ENCODE data around the gene CD302. TPM values are rescaled to one million over a fixed set of nuclear protein-coding genes. Genes with fewer than 3 reads are reported as not detected.

Gene CD302
- total and polyA plus RNA-seq, 2 of the 8 experiments (the other 6 are each of a cell fraction or from before 2014, with no cell fraction given), result 0.76 to 0.79 TPM

DNA sequence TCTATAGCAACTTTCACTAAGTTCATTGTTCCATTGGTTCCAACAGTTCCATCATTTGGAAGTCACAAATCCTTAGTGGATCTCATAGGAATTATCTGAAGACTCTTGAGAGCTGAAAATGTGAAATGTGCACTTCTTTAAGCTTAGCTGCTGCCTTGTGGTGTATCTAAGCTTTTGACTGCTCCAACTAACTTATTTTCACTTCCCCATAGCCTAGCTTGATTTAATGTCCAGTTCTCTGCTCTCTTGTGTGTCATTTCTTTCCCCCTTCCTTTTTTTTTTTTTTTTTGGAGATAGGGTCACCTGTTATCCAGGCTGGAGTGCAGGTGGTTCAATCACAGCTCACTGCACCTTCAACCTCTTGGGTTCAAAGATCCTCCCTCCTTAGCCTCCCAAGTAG, 34.9 kb upstream of the CD302 start:
- Histone ChIP-seq H3K36me3 (ENCODE audit: control insufficient read depth in 2 of 4, insufficient read depth in 4 of 4, low read length in 3 of 4) (no peaks in the 10 kb centered on the region), H4K5ac (ENCODE audit: insufficient read length, low read depth, low read length) (no peak overlapping the region), H3K4ac (replicated peaks; ENCODE audit: insufficient read length, low read depth, low read length) (no peak overlapping the region), H3K18ac (ENCODE audit: extremely low read depth, low read length) (no peak overlapping the region), H3K14ac (ENCODE audit: insufficient read length) (no peak overlapping the region), H3K27me3 (replicated peaks in 1 of 4; ENCODE audit: control insufficient read depth in 3 of 4, extremely low read depth in 1 of 4, insufficient read depth in 3 of 4, low read length in 3 of 4) (peaks cover 14 to 69% (median 37%) of the 10 kb centered on the region in 4 experiments), H3K9ac (replicated peaks in 1 of 4; ENCODE audit: extremely low read depth in 1 of 4, low read depth in 3 of 4, low read length in 3 of 4) (no peak overlapping the region), H3K4me2 (ENCODE audit: insufficient read depth in 1 of 2, low read depth in 2 of 2, low read length in 2 of 2) (no peak overlapping the region), H2BK15ac (ENCODE audit: low read length) (no peak overlapping the region), H3K4me1 (replicated peaks in 1 of 4; ENCODE audit: control insufficient read depth in 3 of 4, insufficient read depth in 4 of 4, low read length in 3 of 4) (no peaks in the 10 kb centered on the region), H3K27ac (ENCODE audit: low read depth, low read length) (no peak overlapping the region), H3K4me3 (ENCODE audit: extremely low read depth in 1 of 4, insufficient read depth in 2 of 4, low read depth in 3 of 4, low read length in 4 of 4) (no peak overlapping the region), H3K56ac (replicated peaks; ENCODE audit: insufficient read length, low read depth, low read length) (no peak overlapping the region), H2BK20ac (ENCODE audit: low read length) (no peak overlapping the region), H3K79me1 (ENCODE audit: low read depth, low read length) (no peaks in the 10 kb centered on the region), H2AFZ (ENCODE audit: low read length) (no peak overlapping the region), H3K9me3 (ENCODE audit: insufficient read depth in 2 of 2, low read depth in 1 of 2, low read length in 1 of 2) (no peaks in the 10 kb centered on the region), H3K23me2 (ENCODE audit: low read depth, low read length) (no peaks in the 10 kb centered on the region), H3K79me2 (ENCODE audit: control insufficient read depth in 1 of 2, insufficient read depth in 2 of 2, low read length in 2 of 2) (no peaks in the 10 kb centered on the region), H2AK5ac (ENCODE audit: low read depth, low read length) (no peak overlapping the region), H3K23ac (ENCODE audit: insufficient read length) (no peak overlapping the region), H4K91ac (replicated peaks; ENCODE audit: insufficient read length, low read length) (no peak overlapping the region), H2BK5ac (ENCODE audit: low read depth, low read length) (no peak overlapping the region), H4K8ac (ENCODE audit: extremely low read depth, insufficient read depth, low read length) (no peak overlapping the region), H2BK120ac (replicated peaks; ENCODE audit: low read depth, low read length) (no peak overlapping the region), H4K20me1 (replicated peaks in 1 of 2; ENCODE audit: control insufficient read depth in 1 of 2, insufficient read depth in 2 of 2, low read length in 2 of 2) (no peaks in the 10 kb centered on the region), H2BK12ac (ENCODE audit: low read depth, low read length) (no peak overlapping the region)
- FAIRE-seq, result no peak
- CTCF ChIA-PET (ENCODE audit: partially characterized antibody), result interaction anchor here (0.6 to 1.5 kb wide), 2 partner anchors 25 to 1076 kb away, joined by 3 to 4 read pairs; no protein-coding TSS in a partner anchor
- no peak for TF ChIP-seq RFX5 (IDR thresholded peaks at IDR 0.05; ENCODE audit: borderline replicate concordance, low read depth, low read length)
- no peak for TF ChIP-seq POLR2A (IDR thresholded peaks at IDR 0.05; ENCODE audit: control extremely low read depth in 1 of 2, low read depth in 2 of 2, low read length in 2 of 2)
- TF ChIP-seq SIRT6 (IDR thresholded peaks at IDR 0.05; ENCODE audit: low read length), result no peak
- TF ChIP-seq KDM5A (IDR thresholded peaks at IDR 0.05; ENCODE audit: low read length), result no peak
- TF ChIP-seq SRF (IDR thresholded peaks at IDR 0.05; ENCODE audit: low read depth, low read length), result no peak
- TF ChIP-seq, protein P1, sequence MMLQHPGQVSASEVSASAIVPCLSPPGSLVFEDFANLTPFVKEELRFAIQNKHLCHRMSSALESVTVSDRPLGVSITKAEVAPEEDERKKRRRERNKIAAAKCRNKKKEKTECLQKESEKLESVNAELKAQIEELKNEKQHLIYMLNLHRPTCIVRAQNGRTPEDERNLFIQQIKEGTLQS (IDR thresholded peaks at IDR 0.05; ENCODE audit: insufficient read depth, low read depth, low read length), result no peak
- TF ChIP-seq EZH2 (IDR thresholded peaks at IDR 0.05; ENCODE audit: low read depth, low read length, severe bottlenecking), result no peak
- TF ChIP-seq, protein P2, sequence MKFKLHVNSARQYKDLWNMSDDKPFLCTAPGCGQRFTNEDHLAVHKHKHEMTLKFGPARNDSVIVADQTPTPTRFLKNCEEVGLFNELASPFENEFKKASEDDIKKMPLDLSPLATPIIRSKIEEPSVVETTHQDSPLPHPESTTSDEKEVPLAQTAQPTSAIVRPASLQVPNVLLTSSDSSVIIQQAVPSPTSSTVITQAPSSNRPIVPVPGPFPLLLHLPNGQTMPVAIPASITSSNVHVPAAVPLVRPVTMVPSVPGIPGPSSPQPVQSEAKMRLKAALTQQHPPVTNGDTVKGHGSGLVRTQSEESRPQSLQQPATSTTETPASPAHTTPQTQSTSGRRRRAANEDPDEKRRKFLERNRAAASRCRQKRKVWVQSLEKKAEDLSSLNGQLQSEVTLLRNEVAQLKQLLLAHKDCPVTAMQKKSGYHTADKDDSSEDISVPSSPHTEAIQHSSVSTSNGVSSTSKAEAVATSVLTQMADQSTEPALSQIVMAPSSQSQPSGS (IDR thresholded peaks at IDR 0.05; ENCODE audit: low read length), result no peak
- TF ChIP-seq RXRA (IDR thresholded peaks at IDR 0.05; ENCODE audit: insufficient read depth, low read depth, low read length), result no peak
- no peak for TF ChIP-seq ASH2L (IDR thresholded peaks at IDR 0.05; ENCODE audit: low read length)
- no peak for TF ChIP-seq MAFK (IDR thresholded peaks at IDR 0.05; ENCODE audit: low read depth, low read length)
- no peak for TF ChIP-seq MAX (IDR thresholded peaks at IDR 0.05)
- TF ChIP-seq CTBP2 (IDR thresholded peaks at IDR 0.05; ENCODE audit: borderline replicate concordance, insufficient read depth, insufficient read length, low read length), result no peak
- POLR2A ChIA-PET (ENCODE audit: partially characterized antibody), result no interaction called here
- DNase-seq (ENCODE audit: low read depth in 1 of 2, low spot score in 2 of 2), result no peak
